ENCODE data around the gene ROR2. TPM values are rescaled to one million over a fixed set of nuclear protein-coding genes. Genes with fewer than 3 reads are reported as not detected.

The ROR2 gene
- total RNA-seq, 2 experiments from 2014 or later, result not detected

- ChIA-PET CTCF (interaction anchor here (1.5 kb wide), 1 partner anchor 820 kb away, joined by 5 read pairs; no protein-coding TSS in a partner anchor), POLR2A (no interaction called here)
- intact Hi-C loops (cut with DNase I, micrococcal nuclease), result loop anchor here in 1 of 2 experiments (2.0 kb wide), 1 partner anchor 820 kb away; no protein-coding TSS in a partner anchor
- no peaks in the 10 kb centered on the region for H3K36me3 Mint-ChIP-seq (ENCODE audit: low read depth)
- no peak for DNase-seq
- H3K27ac Mint-ChIP-seq, result no peak overlapping the region
- no peaks in the 10 kb centered on the region for H3K4me1 Mint-ChIP-seq (ENCODE audit: low read depth)
- Histone ChIP-seq H3K36me3 (ENCODE audit: insufficient read depth, low read length) (no peaks in the 10 kb centered on the region), H3K4me3 (ENCODE audit: low read length) (no peak overlapping the region), H3K4me1 (ENCODE audit: insufficient read depth, low read length) (no peaks in the 10 kb centered on the region), H3K27ac (ENCODE audit: low read depth in 1 of 2, low read length in 2 of 2) (no peak overlapping the region), H3K9me3 (ENCODE audit: control insufficient read depth in 1 of 2, insufficient read depth in 1 of 2, low read length in 2 of 2) (no peaks in the 10 kb centered on the region), H3K27me3 (ENCODE audit: control insufficient read depth in 1 of 2, insufficient read depth in 2 of 2, low read length in 2 of 2) (peaks cover 0 to 8% of the 10 kb centered on the region in 2 experiments)
- H3K9me3 Mint-ChIP-seq, result no peaks in the 10 kb centered on the region
- no peak overlapping the region for H3K4me3 Mint-ChIP-seq
- H3K27me3 Mint-ChIP-seq, result peaks cover 18% of the 10 kb centered on the region
- no peak for TF ChIP-seq CTCF (IDR thresholded peaks at IDR 0.05)
- no peak for ATAC-seq (ENCODE audit: poor library complexity)
Measured at GRCh38 chr9:91735049-91735448, 215.0 kb downstream of the ROR2 start.

GRCh38 chr9:91734371-91734981 lies 215.6 kb downstream of the ROR2 start:
- intact Hi-C loops (cut with DNase I, micrococcal nuclease), result loop anchor here in 1 of 2 experiments (2.0 kb wide), 1 partner anchor 820 kb away; no protein-coding TSS in a partner anchor
- H3K4me3 Mint-ChIP-seq, result no peak overlapping the region
- TF ChIP-seq CTCF (IDR thresholded peaks at IDR 0.05), result peak; percentile 96
- H3K27ac Mint-ChIP-seq, result no peak overlapping the region
- no peaks in the 10 kb centered on the region for H3K36me3 ChIP-seq (ENCODE audit: insufficient read depth, low read length)
- POLR2A ChIA-PET, result no interaction called here
- peaks cover 18% of the 10 kb centered on the region for H3K27me3 Mint-ChIP-seq
- H3K4me1 ChIP-seq (ENCODE audit: insufficient read depth, low read length), result no peaks in the 10 kb centered on the region
- no peaks in the 10 kb centered on the region for H3K9me3 Mint-ChIP-seq
- ATAC-seq (ENCODE audit: poor library complexity), result peak; percentile 34
- H3K27me3 ChIP-seq (ENCODE audit: control insufficient read depth in 1 of 2, insufficient read depth in 2 of 2, low read length in 2 of 2), result peaks cover 0 to 8% of the 10 kb centered on the region in 2 experiments
- peak; percentile 22 to 67 (median 46) for DNase-seq
- no peaks in the 10 kb centered on the region for H3K36me3 Mint-ChIP-seq (ENCODE audit: low read depth)
- no peak overlapping the region for H3K27ac ChIP-seq (ENCODE audit: low read depth in 1 of 2, low read length in 2 of 2)
- no peak overlapping the region for H3K4me3 ChIP-seq (ENCODE audit: low read length)
- CTCF ChIA-PET, result interaction anchor here (1.5 kb wide), 1 partner anchor 819 kb away, joined by 5 read pairs; no protein-coding TSS in a partner anchor
- no peaks in the 10 kb centered on the region for H3K9me3 ChIP-seq (ENCODE audit: control insufficient read depth in 1 of 2, insufficient read depth in 1 of 2, low read length in 2 of 2)
- H3K4me1 Mint-ChIP-seq (ENCODE audit: low read depth), result no peaks in the 10 kb centered on the region

GRCh38 chr9:91733006-91733624 lies 216.9 kb downstream of the ROR2 start:
- no peak for TF ChIP-seq CTCF (IDR thresholded peaks at IDR 0.05)
- intact Hi-C loops (cut with DNase I, micrococcal nuclease), result no loop called here
- Mint-ChIP-seq H3K36me3 (ENCODE audit: low read depth) (no peaks in the 10 kb centered on the region), H3K4me1 (ENCODE audit: low read depth) (no peaks in the 10 kb centered on the region), H3K27me3 (peaks cover 18% of the 10 kb centered on the region), H3K27ac (no peak overlapping the region), H3K9me3 (no peaks in the 10 kb centered on the region), H3K4me3 (no peak overlapping the region)
- ATAC-seq (ENCODE audit: poor library complexity) (no peak), DNase-seq (no peak)
- no peaks in the 10 kb centered on the region for H3K36me3 ChIP-seq (ENCODE audit: insufficient read depth, low read length)
- CTCF ChIA-PET, result interaction anchor here (1.5 kb wide), 1 partner anchor 818 kb away, joined by 5 read pairs; no protein-coding TSS in a partner anchor
- H3K4me3 ChIP-seq (ENCODE audit: low read length), result no peak overlapping the region
- POLR2A ChIA-PET, result no interaction called here
- no peak overlapping the region for H3K27ac ChIP-seq (ENCODE audit: low read depth in 1 of 2, low read length in 2 of 2)
- H3K4me1 ChIP-seq (ENCODE audit: insufficient read depth, low read length), result no peaks in the 10 kb centered on the region
- H3K27me3 ChIP-seq (ENCODE audit: control insufficient read depth in 1 of 2, insufficient read depth in 2 of 2, low read length in 2 of 2), result peaks cover 0 to 2% of the 10 kb centered on the region in 2 experiments
- H3K9me3 ChIP-seq (ENCODE audit: control insufficient read depth in 1 of 2, insufficient read depth in 1 of 2, low read length in 2 of 2), result no peaks in the 10 kb centered on the region

Data from CD4-positive, alpha-beta T cell (primary cell).